ENCODE measurements around the gene CCL20.

DNA sequence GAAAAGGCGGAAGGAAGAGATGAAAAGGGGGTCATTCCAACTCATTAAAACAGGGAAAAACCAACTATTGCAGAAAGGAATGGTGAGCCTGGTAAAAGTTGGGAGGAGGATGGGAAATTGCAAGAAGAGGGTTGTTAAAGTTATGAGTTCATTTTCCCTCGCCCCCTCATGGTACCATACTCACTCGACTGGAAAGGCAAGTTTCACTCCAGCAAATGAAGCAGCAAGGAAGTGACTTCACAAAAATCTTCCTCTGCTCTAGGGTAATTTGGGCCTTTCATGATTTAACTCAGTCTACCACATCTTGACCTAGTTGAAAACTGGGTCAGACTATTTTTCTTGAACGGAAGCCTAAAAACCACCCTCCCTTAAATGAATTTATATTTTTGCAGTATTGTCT, 34.9 kb downstream of the CCL20 start:
- TF ChIP-seq EZH2 (IDR thresholded peaks at IDR 0.05; ENCODE audit: insufficient read depth, low read length), result no peak
- TF ChIP-seq, protein P1, sequence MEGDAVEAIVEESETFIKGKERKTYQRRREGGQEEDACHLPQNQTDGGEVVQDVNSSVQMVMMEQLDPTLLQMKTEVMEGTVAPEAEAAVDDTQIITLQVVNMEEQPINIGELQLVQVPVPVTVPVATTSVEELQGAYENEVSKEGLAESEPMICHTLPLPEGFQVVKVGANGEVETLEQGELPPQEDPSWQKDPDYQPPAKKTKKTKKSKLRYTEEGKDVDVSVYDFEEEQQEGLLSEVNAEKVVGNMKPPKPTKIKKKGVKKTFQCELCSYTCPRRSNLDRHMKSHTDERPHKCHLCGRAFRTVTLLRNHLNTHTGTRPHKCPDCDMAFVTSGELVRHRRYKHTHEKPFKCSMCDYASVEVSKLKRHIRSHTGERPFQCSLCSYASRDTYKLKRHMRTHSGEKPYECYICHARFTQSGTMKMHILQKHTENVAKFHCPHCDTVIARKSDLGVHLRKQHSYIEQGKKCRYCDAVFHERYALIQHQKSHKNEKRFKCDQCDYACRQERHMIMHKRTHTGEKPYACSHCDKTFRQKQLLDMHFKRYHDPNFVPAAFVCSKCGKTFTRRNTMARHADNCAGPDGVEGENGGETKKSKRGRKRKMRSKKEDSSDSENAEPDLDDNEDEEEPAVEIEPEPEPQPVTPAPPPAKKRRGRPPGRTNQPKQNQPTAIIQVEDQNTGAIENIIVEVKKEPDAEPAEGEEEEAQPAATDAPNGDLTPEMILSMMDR (IDR thresholded peaks at IDR 0.05; ENCODE audit: insufficient read depth, low read depth, low read length), result no peak

All from astrocyte (in vitro differentiated cells and primary cell).